ENCODE data around the gene RABL2A. TPM values are rescaled to one million over a fixed set of nuclear protein-coding genes. Genes with fewer than 3 reads are reported as not detected.
"Not testable (repeated sequence)": the region's sequence is repeated elsewhere in the genome, so short reads cannot be mapped to it uniquely, and the experiment has no call there.

The RABL2A gene
- total RNA-seq, 1 experiment from 2014 or later = 4.4 TPM

- CTCF ChIA-PET; H3K36me3 ChIP-seq (ENCODE audit: low read depth, low read length); POLR2A ChIA-PET (ENCODE audit: unreplicated experiment); H3K4me2 ChIP-seq (ENCODE audit: low read length); BruUV-seq (replicated peaks); H2AFZ ChIP-seq (ENCODE audit: low read length); H3K9ac ChIP-seq (ENCODE audit: low read length); intact Hi-C loops (cut with micrococcal nuclease); H3K27me3 ChIP-seq (ENCODE audit: low read length); H3K9me2 ChIP-seq (replicated peaks; ENCODE audit: low read length); H3K4me3 ChIP-seq (ENCODE audit: low read length); H3K27ac ChIP-seq (ENCODE audit: low read length); ATAC-seq; H4K20me1 ChIP-seq (ENCODE audit: low read length); H3F3A ChIP-seq (ENCODE audit: low read length, unreplicated experiment); H3K9me3 ChIP-seq (ENCODE audit: low read length); H3K4me1 ChIP-seq (ENCODE audit: insufficient read depth, low read length): not testable (repeated sequence)
- DNase-seq = peak; percentile 47
- peaks cover 10% of the 10 kb centered on the region for H3K79me2 ChIP-seq (ENCODE audit: low read length)
- peak; percentile 30; the same call in 1 of the 2 replicates for TF ChIP-seq CTCF (conservative IDR thresholded peaks at IDR 0.05; ENCODE audit: low read depth, low read length)
Measured at GRCh38 chr2:113587201-113587600, 39.9 kb upstream of the RABL2A start.

GRCh38 chr2:113589591-113589990, 37.5 kb upstream of the RABL2A start:
- H3K4me3 ChIP-seq (ENCODE audit: low read length); H3K27me3 ChIP-seq (ENCODE audit: low read length); DNase-seq; H2AFZ ChIP-seq (ENCODE audit: low read length); H3K9me3 ChIP-seq (ENCODE audit: low read length); H3K79me2 ChIP-seq (ENCODE audit: low read length); BruUV-seq (replicated peaks); H3F3A ChIP-seq (ENCODE audit: low read length, unreplicated experiment); H3K36me3 ChIP-seq (ENCODE audit: low read depth, low read length); H3K27ac ChIP-seq (ENCODE audit: low read length); CTCF ChIA-PET; ATAC-seq; H4K20me1 ChIP-seq (ENCODE audit: low read length); H3K4me2 ChIP-seq (ENCODE audit: low read length); H3K4me1 ChIP-seq (ENCODE audit: insufficient read depth, low read length); H3K9ac ChIP-seq (ENCODE audit: low read length); intact Hi-C loops (cut with micrococcal nuclease); H3K9me2 ChIP-seq (replicated peaks; ENCODE audit: low read length); POLR2A ChIA-PET (ENCODE audit: unreplicated experiment): not testable (repeated sequence)

GRCh38 chr2:113591926-113592325, 35.1 kb upstream of the RABL2A start:
- H3K4me1 ChIP-seq (ENCODE audit: insufficient read depth, low read length); H3K27ac ChIP-seq (ENCODE audit: low read length); H3K27me3 ChIP-seq (ENCODE audit: low read length); H3K4me3 ChIP-seq (ENCODE audit: low read length); H3K4me2 ChIP-seq (ENCODE audit: low read length); CTCF ChIA-PET; H3K9me3 ChIP-seq (ENCODE audit: low read length); H4K20me1 ChIP-seq (ENCODE audit: low read length); DNase-seq; H2AFZ ChIP-seq (ENCODE audit: low read length); POLR2A ChIA-PET (ENCODE audit: unreplicated experiment); ATAC-seq; H3K79me2 ChIP-seq (ENCODE audit: low read length); BruUV-seq (replicated peaks); H3K9ac ChIP-seq (ENCODE audit: low read length); H3F3A ChIP-seq (ENCODE audit: low read length, unreplicated experiment); H3K9me2 ChIP-seq (replicated peaks; ENCODE audit: low read length); intact Hi-C loops (cut with micrococcal nuclease); H3K36me3 ChIP-seq (ENCODE audit: low read depth, low read length): not testable (repeated sequence)

- H3K79me2 ChIP-seq (ENCODE audit: low read length); H3K4me1 ChIP-seq (ENCODE audit: insufficient read depth, low read length); H3K9ac ChIP-seq (ENCODE audit: low read length); H3K36me3 ChIP-seq (ENCODE audit: low read depth, low read length); ATAC-seq; H3K27me3 ChIP-seq (ENCODE audit: low read length); intact Hi-C loops (cut with micrococcal nuclease); POLR2A ChIA-PET (ENCODE audit: unreplicated experiment); CTCF ChIA-PET; H3K27ac ChIP-seq (ENCODE audit: low read length); H3K4me2 ChIP-seq (ENCODE audit: low read length); H3K4me3 ChIP-seq (ENCODE audit: low read length); H4K20me1 ChIP-seq (ENCODE audit: low read length); BruUV-seq (replicated peaks); H3K9me2 ChIP-seq (replicated peaks; ENCODE audit: low read length); DNase-seq; H2AFZ ChIP-seq (ENCODE audit: low read length); H3K9me3 ChIP-seq (ENCODE audit: low read length); H3F3A ChIP-seq (ENCODE audit: low read length, unreplicated experiment): not testable (repeated sequence)
Measured at GRCh38 chr2:113593280-113593679, 33.8 kb upstream of the RABL2A start.

GRCh38 chr2:113595725-113596124, 31.3 kb upstream of the RABL2A start:
- DNase-seq; H3K4me3 ChIP-seq (ENCODE audit: low read length); H4K20me1 ChIP-seq (ENCODE audit: low read length); CTCF ChIA-PET; H3K27ac ChIP-seq (ENCODE audit: low read length); H3K36me3 ChIP-seq (ENCODE audit: low read depth, low read length); H3K9me3 ChIP-seq (ENCODE audit: low read length); H3K9me2 ChIP-seq (replicated peaks; ENCODE audit: low read length); ATAC-seq; H2AFZ ChIP-seq (ENCODE audit: low read length); H3K27me3 ChIP-seq (ENCODE audit: low read length); H3K9ac ChIP-seq (ENCODE audit: low read length); H3F3A ChIP-seq (ENCODE audit: low read length, unreplicated experiment); POLR2A ChIA-PET (ENCODE audit: unreplicated experiment); H3K79me2 ChIP-seq (ENCODE audit: low read length); H3K4me1 ChIP-seq (ENCODE audit: insufficient read depth, low read length); H3K4me2 ChIP-seq (ENCODE audit: low read length); BruUV-seq (replicated peaks); intact Hi-C loops (cut with micrococcal nuclease): not testable (repeated sequence)

- H3K36me3 ChIP-seq (ENCODE audit: low read depth, low read length); BruUV-seq (replicated peaks); H3K79me2 ChIP-seq (ENCODE audit: low read length); H3K4me1 ChIP-seq (ENCODE audit: insufficient read depth, low read length); H2AFZ ChIP-seq (ENCODE audit: low read length); H3K4me3 ChIP-seq (ENCODE audit: low read length); H4K20me1 ChIP-seq (ENCODE audit: low read length); H3K9ac ChIP-seq (ENCODE audit: low read length); POLR2A ChIA-PET (ENCODE audit: unreplicated experiment); CTCF ChIA-PET; H3K27ac ChIP-seq (ENCODE audit: low read length); H3K9me2 ChIP-seq (replicated peaks; ENCODE audit: low read length); H3F3A ChIP-seq (ENCODE audit: low read length, unreplicated experiment); H3K27me3 ChIP-seq (ENCODE audit: low read length); intact Hi-C loops (cut with micrococcal nuclease); DNase-seq; ATAC-seq; H3K4me2 ChIP-seq (ENCODE audit: low read length); H3K9me3 ChIP-seq (ENCODE audit: low read length): not testable (repeated sequence)
Measured at GRCh38 chr2:113597164-113597563, 29.9 kb upstream of the RABL2A start.

Measured in PC-3 (cell line).